H1 (cell line): ENCODE data around the gene QPCTL. TPM values are rescaled to one million over a fixed set of nuclear protein-coding genes. Genes with fewer than 3 reads are reported as not detected.
A peak's percentile ranks its signal among the peaks of the same experiment; 100 is the strongest.
"Not testable (repeated sequence)": the region's sequence is repeated elsewhere in the genome, so short reads cannot be mapped to it uniquely, and the experiment has no call there.

ENCODE experiments used
- CTCF ChIA-PET: fragments of 300-600 bp; sonication (Branson Sonifier 250); formaldehyde crosslinking; loops from one replicate; lab custom pipeline; 2021; ENCODE audit not compliant: partially characterized antibody; lab: Charles Lee
- POLR2A ChIA-PET: fragments of 300-600 bp; sonication (Branson Sonifier 250); formaldehyde crosslinking; loops from one replicate; lab custom pipeline; 2021; ENCODE audit warnings: inconsistent platforms; ENCODE audit not compliant: partially characterized antibody; lab: Charles Lee
- DNase-seq, 2 experiments: peaks; one replicate each; pipeline versions ENCODE4 v3.0.0 to v3.0.0-alpha.2; 2010 to 2022; ENCODE audit warnings: low spot score in 2 of 2, low read depth in 1 of 2, mixed read lengths in 1 of 2
- FAIRE-seq: peaks from 2 replicates; lab custom pipeline; 2011; peaks lifted over from hg19 to GRCh38; lab: Jason Lieb, UNC
- H2AFZ ChIP-seq: 2 replicates; pipeline ENCODE4 v1.8.1; 2012; ENCODE audit warnings: low read length, inconsistent platforms
- H2AK5ac ChIP-seq: 2 replicates; pipeline ENCODE4 v1.6.1; 2013; ENCODE audit warnings: low read depth, low read length
- H2BK120ac ChIP-seq: replicated peaks from 2 replicates; pipeline ENCODE3; 2013; ENCODE audit warnings: low read depth, low read length, inconsistent platforms
- H2BK12ac ChIP-seq: 2 replicates; pipeline ENCODE4 v1.6.1; 2013; ENCODE audit warnings: low read depth, low read length
- H2BK15ac ChIP-seq: 2 replicates; pipeline ENCODE4 v1.6.1; 2013; ENCODE audit warnings: low read length
- H2BK20ac ChIP-seq: 2 replicates; pipeline ENCODE4 v1.6.1; 2013; ENCODE audit warnings: low read length
- H2BK5ac ChIP-seq: 2 replicates; pipeline ENCODE4 v1.6.1; 2013; ENCODE audit warnings: low read depth, low read length
- H3K14ac ChIP-seq: 2 replicates; pipeline ENCODE4 v1.6.1; 2013; ENCODE audit warnings: inconsistent platforms; ENCODE audit not compliant: insufficient read length
- H3K18ac ChIP-seq: 2 replicates; pipeline ENCODE4 v1.6.1; 2013; ENCODE audit warnings: low read length; ENCODE audit errors: extremely low read depth
- H3K23ac ChIP-seq: 2 replicates; pipeline ENCODE4 v1.6.1; 2013; ENCODE audit warnings: inconsistent platforms; ENCODE audit not compliant: insufficient read length
- H3K23me2 ChIP-seq: 2 replicates; pipeline ENCODE4 v1.6.1; 2013; ENCODE audit warnings: low read depth, low read length
- H3K27ac ChIP-seq: 2 replicates; pipeline ENCODE4 v1.6.1; 2011; ENCODE audit warnings: low read depth, low read length, inconsistent platforms
- H3K27me3 ChIP-seq, 4 experiments: replicated peaks in 1 of 4; 1 replicate in 1 of 4; 2 replicates in 3 of 4; pipeline versions ENCODE4 v1.6.1 to v1.8.1; 2011 to 2013; ENCODE audit warnings: low read length in 3 of 4, mild to moderate bottlenecking in 3 of 4, inconsistent platforms in 2 of 4, mixed read lengths in 2 of 4, moderate library complexity in 1 of 4; ENCODE audit not compliant: control insufficient read depth in 3 of 4, insufficient read depth in 3 of 4; ENCODE audit errors: extremely low read depth in 1 of 4
- H3K36me3 ChIP-seq, 4 experiments: 2 replicates each; pipeline versions ENCODE4 v1.6.1 to v1.8.1; 2011 to 2013; ENCODE audit warnings: mild to moderate bottlenecking in 4 of 4, low read length in 3 of 4, moderate library complexity in 2 of 4, control low read depth in 1 of 4, inconsistent platforms in 1 of 4; ENCODE audit not compliant: insufficient read depth in 4 of 4, control insufficient read depth in 2 of 4
- H3K4ac ChIP-seq: replicated peaks from 2 replicates; pipeline ENCODE3; 2013; ENCODE audit warnings: low read length, low read depth, mixed read lengths, inconsistent platforms; ENCODE audit not compliant: insufficient read length
- H3K4me1 ChIP-seq, 4 experiments: replicated peaks in 1 of 4; 1 replicate in 1 of 4; 2 replicates in 3 of 4; pipeline versions ENCODE4 v1.6.1 to v1.8.1; 2011 to 2013; ENCODE audit warnings: low read length in 3 of 4, inconsistent platforms in 2 of 4, mixed read lengths in 1 of 4; ENCODE audit not compliant: insufficient read depth in 4 of 4, control insufficient read depth in 3 of 4
- H3K4me2 ChIP-seq, 2 experiments: 2 replicates each; pipeline versions ENCODE4 v1.6.1 to v1.8.1; 2011 to 2013; ENCODE audit warnings: low read depth in 2 of 2, low read length in 2 of 2, control low read depth in 1 of 2, inconsistent platforms in 1 of 2, mild to moderate bottlenecking in 1 of 2; ENCODE audit not compliant: insufficient read depth in 1 of 2
- H3K4me3 ChIP-seq, 4 experiments: fragments of 200-600, 300-600 bp in 1 of 4; sonication (generic), shearing (Covaris generic), sonication (Bioruptor Twin) in 1 of 4; 2 replicates each; pipeline versions ENCODE4 v1.5.1 to v1.8.1; 2011 to 2016; ENCODE audit warnings: low read length in 4 of 4, low read depth in 3 of 4, control low read depth in 2 of 4, inconsistent platforms in 2 of 4, mild to moderate bottlenecking in 2 of 4, mixed read lengths in 1 of 4, moderate library complexity in 1 of 4; ENCODE audit not compliant: insufficient read depth in 2 of 4; ENCODE audit errors: extremely low read depth in 1 of 4
- H3K56ac ChIP-seq: replicated peaks from 2 replicates; pipeline ENCODE3; 2013; ENCODE audit warnings: low read depth, mild to moderate bottlenecking, mixed read lengths, low read length, inconsistent platforms; ENCODE audit not compliant: insufficient read length
- H3K79me1 ChIP-seq: 2 replicates; pipeline ENCODE4 v1.6.1; 2013; ENCODE audit warnings: low read depth, low read length, control low read depth
- H3K79me2 ChIP-seq, 2 experiments: 2 replicates each; pipeline versions ENCODE4 v1.6.1 to v1.8.1; 2012 to 2013; ENCODE audit warnings: low read length in 2 of 2, mild to moderate bottlenecking in 2 of 2, inconsistent platforms in 1 of 2; ENCODE audit not compliant: insufficient read depth in 2 of 2, control insufficient read depth in 1 of 2
- H3K9ac ChIP-seq, 4 experiments: replicated peaks in 1 of 4; 1 replicate in 1 of 4; 2 replicates in 3 of 4; pipeline versions ENCODE4 v1.6.1 to v1.8.1; 2011 to 2013; ENCODE audit warnings: low read depth in 3 of 4, low read length in 3 of 4, control low read depth in 2 of 4, mild to moderate bottlenecking in 2 of 4, moderate library complexity in 2 of 4, inconsistent platforms in 1 of 4; ENCODE audit errors: extremely low read depth in 1 of 4
- H3K9me3 ChIP-seq, 2 experiments: 2 replicates each; pipeline versions ENCODE4 v1.6.1 to v1.8.1; 2012 to 2013; ENCODE audit warnings: mild to moderate bottlenecking in 2 of 2, moderate library complexity in 2 of 2, control low read depth in 1 of 2, inconsistent platforms in 1 of 2, low read depth in 1 of 2, low read length in 1 of 2, mixed read lengths in 1 of 2; ENCODE audit not compliant: insufficient read depth in 2 of 2
- H4K20me1 ChIP-seq, 2 experiments: replicated peaks in 1 of 2; 2 replicates each; pipeline versions ENCODE3 to v1.8.1; 2011 to 2013; ENCODE audit warnings: inconsistent platforms in 2 of 2, low read length in 2 of 2, mild to moderate bottlenecking in 1 of 2; ENCODE audit not compliant: insufficient read depth in 2 of 2, control insufficient read depth in 1 of 2
- H4K5ac ChIP-seq: 2 replicates; pipeline ENCODE4 v1.6.1; 2013; ENCODE audit warnings: low read length, low read depth, mixed read lengths, inconsistent platforms; ENCODE audit not compliant: insufficient read length
- H4K8ac ChIP-seq: 2 replicates; pipeline ENCODE4 v1.8.0; 2013; ENCODE audit warnings: mild to moderate bottlenecking, moderate library complexity, low read length, inconsistent platforms; ENCODE audit not compliant: insufficient read depth; ENCODE audit errors: extremely low read depth
- H4K91ac ChIP-seq: replicated peaks from 2 replicates; pipeline ENCODE3; 2013; ENCODE audit warnings: low read length, mixed read lengths, inconsistent platforms; ENCODE audit not compliant: insufficient read length
- CEBPB ChIP-seq: IDR thresholded peaks from 2 replicates; pipeline ENCODE4 v1.6.1; 2012; ENCODE audit warnings: low read depth, low read length
- WGBS, 2 experiments: shearing (Covaris generic) in 1 of 2; methylation state at CpG; one replicate each; pipeline versions ENCODE4 v1.1.6 to v1.1.7; 2013 to 2015; ENCODE audit warnings: low lambda C conversion rate in 2 of 2, mixed read lengths in 2 of 2, inconsistent platforms in 1 of 2, low coverage in 1 of 2, missing lambda C conversion rate in 1 of 2; ENCODE audit not compliant: insufficient replicate concordance in 2 of 2, insufficient coverage in 1 of 2, insufficient read length in 1 of 2; ENCODE audit errors: extremely low coverage in 1 of 2, missing lambda C conversion rate in 1 of 2; 5-methylcytosine and 5-hydroxymethylcytosine counted together
- polyA plus RNA-seq, 7 experiments: library from polyadenylated mRNA; depleted of rRNA in 3 of 7; stranded (reverse) in 5 of 7; unstranded in 2 of 7; fragments of >200 nt in 5 of 7; fragments of 200-250 nt in 2 of 7; gene quantifications; 1 replicate in 5 of 7; 2 replicates in 1 of 7; 4 replicates in 1 of 7; pipeline versions ENCODE4 v1.2.1 to v1.2.3, GENCODE V29; 2011 to 2013; ENCODE audit warnings: missing spikeins in 2 of 7, mixed read lengths in 2 of 7
- total RNA-seq: library from RNA; stranded (reverse); fragmentation: NEBNext Ultra II Directional; extraction: Animal tissue kit (Norgen Biotek cat#: 25700); gene quantifications from 2 replicates; pipeline ENCODE4 v1.2.1, GENCODE V29; 2021

The QPCTL gene
- total and polyA plus RNA-seq, 2 of the 8 experiments (the other 6 are each of a cell fraction or from before 2014, with no cell fraction given) = 25.2 to 35.3 TPM

GRCh38 chr19:45728683-45729082, 36.2 kb downstream of the QPCTL start:
- not testable (repeated sequence) for H3K4me3 ChIP-seq
- POLR2A ChIA-PET = interaction anchor here (4.3 to 9.1 kb wide), 2 partner anchors 11 to 39 kb away, joined by 67 to 113 read pairs; partner anchors contain the start of gene SIX5

More at GRCh38 chr19:45728683-45729082, 36.2 kb downstream of the QPCTL start:
- CTCF ChIA-PET = interaction anchor here (1.6 kb wide), 1 partner anchor 88 kb away, joined by 6 read pairs; no protein-coding TSS in a partner anchor
- H3K4ac ChIP-seq, H3K9ac ChIP-seq, H3K18ac ChIP-seq, H2AK5ac ChIP-seq, H3K23me2 ChIP-seq, H3K4me2 ChIP-seq, H2BK15ac ChIP-seq, H4K91ac ChIP-seq, H3K27ac ChIP-seq, H3K9me3 ChIP-seq, H2BK5ac ChIP-seq, H4K8ac ChIP-seq, H2AFZ ChIP-seq, H2BK20ac ChIP-seq, H3K79me1 ChIP-seq, H3K23ac ChIP-seq, DNase-seq, H3K36me3 ChIP-seq, H2BK120ac ChIP-seq, H3K56ac ChIP-seq, H4K20me1 ChIP-seq, H3K14ac ChIP-seq, FAIRE-seq, H4K5ac ChIP-seq, H3K4me1 ChIP-seq, H2BK12ac ChIP-seq, H3K27me3 ChIP-seq: not testable (repeated sequence)
- peaks cover 3 to 59% of the 10 kb centered on the region in 2 experiments; a peak in 2 of 4 replicates for H3K79me2 ChIP-seq
- TF ChIP-seq CEBPB = 0 out of 2 replicates have a peak, but pooled peaks have one; percentile 21
- 98% methylated on average over 18 of the region's 18 CpGs; no CpG with 5 or more reads in 1 of the 2 experiments for WGBS, 2 experiments
